SU-DHL-6 (cell line): ENCODE measurements around the gene CT55.
"Not testable (repeated sequence)": the region's sequence is repeated elsewhere in the genome, so short reads cannot be mapped to it uniquely, and the experiment has no call there.

ENCODE experiments used
- CTCF ChIP-seq: fragments of 200-600 bp; sonication (generic); IDR thresholded peaks from one replicate; pipeline ENCODE4 v1.5.1; 2017; ENCODE audit warnings: antibody characterized with exemption, mild to moderate bottlenecking, low read length, moderate library complexity; ENCODE audit not compliant: insufficient read depth, poor library complexity, severe bottlenecking
- EZH2phosphoT487 ChIP-seq: fragments of 200-600 bp; sonication (generic), shearing (Covaris generic); conservative IDR thresholded peaks from 2 replicates; pipeline ENCODE4 v1.6.1; 2018; ENCODE audit warnings: mild to moderate bottlenecking, antibody characterized with exemption, low read length, moderate library complexity, mixed read lengths

- not testable (repeated sequence) for TF ChIP-seq CTCF, EZH2phosphoT487
Measured at GRCh38 chrX:135116064-135116463, 55.1 kb downstream of the CT55 start.
